Osteocyte (in vitro differentiated cells): Measurements from ENCODE around the gene LRP1B. TPM values are rescaled to one million over a fixed set of nuclear protein-coding genes. Genes with fewer than 3 reads are reported as not detected.

Experiments used
- DNase-seq: peaks from one replicate; pipeline ENCODE4 v3.0.0; 2021; ENCODE audit warnings: mixed read lengths; ENCODE audit not compliant: unreplicated experiment; ENCODE audit errors: extremely low spot score
- H3K27ac Mint-ChIP-seq: one replicate; pipeline ENCODE4 v1.8.0; 2021; ENCODE audit warnings: mild to moderate bottlenecking, mixed read lengths; ENCODE audit not compliant: unreplicated experiment
- H3K27me3 Mint-ChIP-seq: one replicate; pipeline ENCODE4 v1.8.0; 2021; ENCODE audit warnings: mixed read lengths; ENCODE audit not compliant: unreplicated experiment
- H3K36me3 Mint-ChIP-seq: one replicate; pipeline ENCODE4 v1.8.0; 2021; ENCODE audit warnings: mixed read lengths; ENCODE audit not compliant: unreplicated experiment
- H3K4me1 Mint-ChIP-seq: one replicate; pipeline ENCODE4 v1.8.0; 2021; ENCODE audit warnings: mixed read lengths; ENCODE audit not compliant: unreplicated experiment
- H3K4me3 Mint-ChIP-seq: one replicate; pipeline ENCODE4 v1.8.0; 2021; ENCODE audit warnings: mild to moderate bottlenecking, moderate library complexity, mixed read lengths; ENCODE audit not compliant: unreplicated experiment
- H3K9me3 Mint-ChIP-seq: one replicate; pipeline ENCODE4 v1.8.0; 2021; ENCODE audit warnings: mixed read lengths; ENCODE audit not compliant: unreplicated experiment
- total RNA-seq: library from RNA; stranded (reverse); gene quantifications from 2 replicates; pipeline ENCODE4 v1.2.1, GENCODE V29; 2021
- TF ChIP-seq, protein P1 (sequence below): fragments of 200-600 bp; sonication (generic); IDR thresholded peaks from 2 replicates; pipeline ENCODE4 v1.5.0; 2021; ENCODE audit warnings: antibody characterized with exemption, mild to moderate bottlenecking, moderate library complexity

The LRP1B gene
- total RNA-seq, 1 donor from 2014 or later, result 3.6 TPM

DNA sequence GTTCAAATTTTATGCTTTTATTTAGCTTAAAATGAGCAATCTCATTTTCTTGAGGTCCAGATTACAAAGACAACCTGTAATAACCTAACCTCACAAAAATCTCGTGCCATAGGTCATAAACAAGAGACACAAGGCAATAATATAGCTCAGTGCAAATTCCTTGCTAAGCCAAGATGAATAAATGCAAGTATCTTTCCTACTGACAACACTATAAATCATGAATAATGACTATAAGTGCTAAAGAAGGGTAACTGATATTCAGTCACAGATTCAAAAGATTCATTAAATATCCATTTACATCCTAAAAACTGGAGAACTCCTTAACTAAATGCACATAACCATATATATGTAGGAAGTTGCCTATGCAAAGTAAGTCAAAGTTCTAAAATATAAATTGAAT is 1641.6 kb downstream of the LRP1B start:
- no peak overlapping the region for H3K4me3 Mint-ChIP-seq
- H3K36me3 Mint-ChIP-seq, result no peaks in the 10 kb centered on the region
- H3K4me1 Mint-ChIP-seq, result no peaks in the 10 kb centered on the region
- peaks cover 9% of the 10 kb centered on the region for H3K27me3 Mint-ChIP-seq
- no peak overlapping the region for H3K27ac Mint-ChIP-seq
- H3K9me3 Mint-ChIP-seq, result no peaks in the 10 kb centered on the region
- DNase-seq, result no peak
- TF ChIP-seq, protein P1, sequence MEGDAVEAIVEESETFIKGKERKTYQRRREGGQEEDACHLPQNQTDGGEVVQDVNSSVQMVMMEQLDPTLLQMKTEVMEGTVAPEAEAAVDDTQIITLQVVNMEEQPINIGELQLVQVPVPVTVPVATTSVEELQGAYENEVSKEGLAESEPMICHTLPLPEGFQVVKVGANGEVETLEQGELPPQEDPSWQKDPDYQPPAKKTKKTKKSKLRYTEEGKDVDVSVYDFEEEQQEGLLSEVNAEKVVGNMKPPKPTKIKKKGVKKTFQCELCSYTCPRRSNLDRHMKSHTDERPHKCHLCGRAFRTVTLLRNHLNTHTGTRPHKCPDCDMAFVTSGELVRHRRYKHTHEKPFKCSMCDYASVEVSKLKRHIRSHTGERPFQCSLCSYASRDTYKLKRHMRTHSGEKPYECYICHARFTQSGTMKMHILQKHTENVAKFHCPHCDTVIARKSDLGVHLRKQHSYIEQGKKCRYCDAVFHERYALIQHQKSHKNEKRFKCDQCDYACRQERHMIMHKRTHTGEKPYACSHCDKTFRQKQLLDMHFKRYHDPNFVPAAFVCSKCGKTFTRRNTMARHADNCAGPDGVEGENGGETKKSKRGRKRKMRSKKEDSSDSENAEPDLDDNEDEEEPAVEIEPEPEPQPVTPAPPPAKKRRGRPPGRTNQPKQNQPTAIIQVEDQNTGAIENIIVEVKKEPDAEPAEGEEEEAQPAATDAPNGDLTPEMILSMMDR, result no peak

DNA sequence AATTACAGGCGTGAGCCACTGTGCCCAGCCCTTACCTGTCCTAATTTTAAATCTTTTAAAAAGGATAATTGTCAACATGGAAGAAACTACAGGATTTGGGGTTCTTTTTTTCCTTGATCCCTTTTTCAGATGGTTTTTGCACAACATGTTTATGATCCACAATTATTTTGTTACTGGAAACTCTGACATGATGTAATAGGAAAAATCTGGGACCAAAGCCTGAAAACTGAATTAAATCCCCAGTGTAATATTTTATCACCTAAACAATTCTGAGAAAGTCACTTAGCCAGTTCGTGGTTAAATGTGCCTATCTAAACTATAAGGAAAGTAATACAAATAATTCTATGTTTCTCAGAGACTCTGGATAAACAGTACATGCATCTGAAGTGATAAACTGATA is 1649.7 kb downstream of the LRP1B start:
- Mint-ChIP-seq H3K4me3 (no peak overlapping the region), H3K27me3 (no peaks in the 10 kb centered on the region), H3K4me1 (no peaks in the 10 kb centered on the region), H3K27ac (no peak overlapping the region), H3K9me3 (no peaks in the 10 kb centered on the region), H3K36me3 (no peaks in the 10 kb centered on the region)
- no peak for DNase-seq
- TF ChIP-seq, protein P1, result no peak

DNA sequence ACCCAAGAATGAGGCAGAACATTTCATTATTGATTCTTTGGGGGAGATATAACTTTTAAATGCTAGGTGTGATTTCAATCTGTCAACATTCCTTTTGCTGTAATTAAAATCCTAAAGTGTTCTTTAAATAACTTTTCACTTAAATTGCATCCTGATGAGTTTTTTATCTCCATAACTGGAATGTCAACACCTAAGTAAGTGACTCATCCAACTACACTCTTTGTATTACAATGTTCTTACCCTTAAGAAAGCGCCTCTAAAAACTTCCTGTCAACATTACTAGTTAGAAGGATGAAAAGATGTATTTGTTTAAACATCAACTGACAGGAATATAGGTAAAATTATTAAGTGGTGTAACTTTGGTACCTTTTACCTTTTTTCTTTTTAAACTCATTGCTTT is 1657.0 kb downstream of the LRP1B start:
- H3K9me3 Mint-ChIP-seq, result no peaks in the 10 kb centered on the region
- no peaks in the 10 kb centered on the region for H3K27me3 Mint-ChIP-seq
- H3K4me3 Mint-ChIP-seq, result no peak overlapping the region
- H3K27ac Mint-ChIP-seq, result no peak overlapping the region
- no peaks in the 10 kb centered on the region for H3K36me3 Mint-ChIP-seq
- peaks cover 2% of the 10 kb centered on the region for H3K4me1 Mint-ChIP-seq
- no peak for DNase-seq
- TF ChIP-seq, protein P1, result no peak

DNA sequence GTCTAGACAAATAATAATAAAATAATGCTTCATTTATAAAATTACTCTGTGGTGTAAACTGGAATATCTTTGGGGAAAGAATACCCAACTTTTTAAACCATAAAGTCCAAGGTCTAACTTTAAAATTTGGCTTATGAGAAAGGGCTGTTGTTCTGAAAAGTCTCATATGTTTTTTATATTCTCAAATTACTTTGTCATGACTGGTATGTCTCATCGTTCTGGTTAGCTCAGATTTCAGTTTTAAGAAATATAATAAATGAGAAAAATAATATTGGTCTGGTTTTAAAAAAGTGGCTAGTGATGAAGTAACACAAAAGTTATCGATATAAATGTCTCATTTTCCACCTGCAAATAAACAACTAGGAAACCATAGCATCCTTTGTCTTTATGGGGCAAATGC is 1658.1 kb downstream of the LRP1B start:
- no peaks in the 10 kb centered on the region for H3K9me3 Mint-ChIP-seq
- H3K27ac Mint-ChIP-seq, result no peak overlapping the region
- no peaks in the 10 kb centered on the region for H3K36me3 Mint-ChIP-seq
- H3K4me1 Mint-ChIP-seq, result peaks cover 2% of the 10 kb centered on the region
- DNase-seq, result no peak
- H3K27me3 Mint-ChIP-seq, result no peaks in the 10 kb centered on the region
- TF ChIP-seq, protein P1, result no peak
- no peak overlapping the region for H3K4me3 Mint-ChIP-seq

DNA sequence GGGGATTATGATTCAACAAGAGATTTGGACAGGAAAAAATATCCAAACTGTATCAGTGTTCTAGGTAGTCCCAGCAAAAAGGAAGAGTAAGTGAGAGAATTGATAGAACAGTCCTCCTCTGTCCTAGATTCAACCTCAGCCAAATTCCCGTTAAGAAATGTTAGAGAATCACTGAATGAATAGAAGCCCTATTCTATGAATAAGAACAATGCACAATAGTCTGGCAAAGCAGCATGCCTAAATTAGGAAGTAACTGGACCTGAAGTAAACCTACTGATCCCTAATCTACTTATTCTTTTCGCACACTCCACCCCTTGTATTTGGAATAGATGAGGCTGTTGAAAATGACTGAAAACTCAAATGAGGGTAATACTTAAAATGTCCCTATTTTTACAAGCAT is 1665.5 kb downstream of the LRP1B start:
- H3K27ac Mint-ChIP-seq, result no peak overlapping the region
- H3K27me3 Mint-ChIP-seq, result no peaks in the 10 kb centered on the region
- H3K36me3 Mint-ChIP-seq, result no peaks in the 10 kb centered on the region

More for the DNA sequence above, 1665.5 kb downstream of the LRP1B start:
- DNase-seq, result no peak
- Mint-ChIP-seq H3K4me3 (no peak overlapping the region), H3K4me1 (no peaks in the 10 kb centered on the region), H3K9me3 (no peaks in the 10 kb centered on the region)
- TF ChIP-seq, protein P1, result no peak
